HFFc6 (cell line): Measurements from ENCODE around the gene TMSB15B. TPM values are rescaled to one million over a fixed set of nuclear protein-coding genes. Genes with fewer than 3 reads are reported as not detected.
"Not testable (repeated sequence)": the region's sequence is repeated elsewhere in the genome, so short reads cannot be mapped to it uniquely, and the experiment has no call there.

Experiments
- DNase-seq: peaks from one replicate; pipeline ENCODE4 v3.0.0-alpha.2; 2018
- H3K27ac Mint-ChIP-seq: 2 replicates; pipeline ENCODE4 v1.8.0; 2020; ENCODE audit warnings: mild to moderate bottlenecking, mixed read lengths
- H3K27me3 Mint-ChIP-seq: 2 replicates; pipeline ENCODE4 v1.8.0; 2021; ENCODE audit warnings: mild to moderate bottlenecking, moderate library complexity, mixed read lengths; ENCODE audit not compliant: insufficient read depth
- H3K36me3 Mint-ChIP-seq: 2 replicates; pipeline ENCODE4 v1.8.0; 2021; ENCODE audit warnings: low read depth, mixed read lengths
- H3K4me1 Mint-ChIP-seq: 2 replicates; pipeline ENCODE4 v1.8.0; 2020; ENCODE audit warnings: low read depth, mixed read lengths
- H3K4me3 Mint-ChIP-seq: 2 replicates; pipeline ENCODE4 v1.8.0; 2020; ENCODE audit warnings: mild to moderate bottlenecking, moderate library complexity, mixed read lengths
- H3K9me3 Mint-ChIP-seq: 2 replicates; pipeline ENCODE4 v1.8.0; 2020; ENCODE audit warnings: mild to moderate bottlenecking, mixed read lengths
- CTCF ChIP-seq: fragments of 200-600 bp; sonication (generic); IDR thresholded peaks from 2 replicates; pipeline ENCODE4 v1.5.0; 2021; ENCODE audit warnings: antibody characterized with exemption, mild to moderate bottlenecking
- total RNA-seq, 6 experiments: library from RNA; stranded (reverse); fragmentation: NEBNext Ultra II Directional; extraction: Animal tissue kit (Norgen Biotek cat#: 25700); gene quantifications; 2 replicates in 1 of 6; 3 replicates in 5 of 6; pipeline ENCODE4 v1.2.3, GENCODE V29; 2021

Gene TMSB15B
- total RNA-seq, 6 experiments from 2014 or later = 2.7 to 5.3 (median 5.0) TPM

DNA sequence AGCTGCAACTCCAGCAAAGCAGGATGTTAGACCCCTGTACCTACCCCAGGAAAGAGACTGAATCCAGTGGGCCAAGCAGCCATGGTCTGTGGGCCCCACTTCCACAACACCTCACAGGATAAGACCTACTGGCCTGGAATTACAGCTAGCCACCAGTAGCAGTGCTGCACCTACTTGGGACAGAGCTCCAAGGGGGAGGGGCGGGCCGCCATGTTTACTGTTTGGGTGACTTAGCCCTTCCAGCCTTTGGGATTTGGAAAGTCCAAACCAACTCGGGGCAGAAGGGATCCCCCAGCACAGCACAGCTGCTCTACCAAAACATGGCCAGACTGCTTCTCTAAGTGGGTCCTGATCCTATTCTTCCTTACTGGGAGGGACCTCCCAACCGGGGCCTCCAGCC lies 9.1 kb upstream of the TMSB15B start:
- no peak for TF ChIP-seq CTCF
- H3K27ac Mint-ChIP-seq = no peak overlapping the region
- H3K36me3 Mint-ChIP-seq = no peaks in the 10 kb centered on the region
- H3K4me1 Mint-ChIP-seq = no peaks in the 10 kb centered on the region
- no peak for DNase-seq
- H3K9me3 Mint-ChIP-seq = no peaks in the 10 kb centered on the region
- no peak overlapping the region for H3K4me3 Mint-ChIP-seq
- no peaks in the 10 kb centered on the region for H3K27me3 Mint-ChIP-seq

- Mint-ChIP-seq H3K27me3 (no peaks in the 10 kb centered on the region), H3K9me3 (no peaks in the 10 kb centered on the region), H3K36me3 (no peaks in the 10 kb centered on the region), H3K4me3 (no peak overlapping the region), H3K4me1 (no peaks in the 10 kb centered on the region), H3K27ac (no peak overlapping the region)
- no peak for DNase-seq
- no peak for TF ChIP-seq CTCF
These were observed 8.2 kb upstream of the TMSB15B start for GRCh38 chrX:103954259-103954658.

GRCh38 chrX:103960599-103960998 lies 1.8 kb upstream of the TMSB15B start:
- DNase-seq, H3K27ac Mint-ChIP-seq, H3K36me3 Mint-ChIP-seq, H3K27me3 Mint-ChIP-seq, H3K4me3 Mint-ChIP-seq, H3K4me1 Mint-ChIP-seq, H3K9me3 Mint-ChIP-seq: not testable (repeated sequence)

- H3K9me3 Mint-ChIP-seq = not testable (repeated sequence)
These were observed 21.1 kb downstream of the TMSB15B start for GRCh38 chrX:103983508-103983907.

DNA sequence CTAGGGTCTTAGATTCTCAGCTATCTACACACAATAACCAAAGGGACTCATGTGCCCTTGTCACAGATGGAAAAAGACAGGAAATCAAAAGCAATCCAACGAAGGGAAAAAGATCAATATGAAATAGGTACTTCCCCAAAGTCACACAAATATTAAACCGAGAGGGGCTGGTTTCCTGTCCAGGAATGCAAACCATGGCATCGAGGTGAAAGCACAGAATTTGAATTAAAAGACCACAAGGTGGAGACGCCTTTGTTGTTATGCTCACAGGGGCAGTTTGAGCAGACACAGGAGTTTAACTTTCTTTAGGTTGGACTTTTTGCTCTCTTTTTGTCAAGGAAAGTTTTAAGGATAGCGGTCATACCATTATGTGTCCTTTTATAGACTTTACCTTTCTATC lies 36.8 kb downstream of the TMSB15B start:
- DNase-seq = no peak
- Mint-ChIP-seq H3K4me3 (no peak overlapping the region), H3K27ac (no peak overlapping the region), H3K4me1 (no peaks in the 10 kb centered on the region), H3K27me3 (peaks cover 11% of the 10 kb centered on the region), H3K9me3 (no peaks in the 10 kb centered on the region), H3K36me3 (no peaks in the 10 kb centered on the region)
- no peak for TF ChIP-seq CTCF

More at GRCh38 chrX:103983508-103983907, 21.1 kb downstream of the TMSB15B start:
- not testable (repeated sequence) for H3K4me1 Mint-ChIP-seq, H3K4me3 Mint-ChIP-seq, H3K36me3 Mint-ChIP-seq, DNase-seq, H3K27ac Mint-ChIP-seq, H3K27me3 Mint-ChIP-seq

DNA sequence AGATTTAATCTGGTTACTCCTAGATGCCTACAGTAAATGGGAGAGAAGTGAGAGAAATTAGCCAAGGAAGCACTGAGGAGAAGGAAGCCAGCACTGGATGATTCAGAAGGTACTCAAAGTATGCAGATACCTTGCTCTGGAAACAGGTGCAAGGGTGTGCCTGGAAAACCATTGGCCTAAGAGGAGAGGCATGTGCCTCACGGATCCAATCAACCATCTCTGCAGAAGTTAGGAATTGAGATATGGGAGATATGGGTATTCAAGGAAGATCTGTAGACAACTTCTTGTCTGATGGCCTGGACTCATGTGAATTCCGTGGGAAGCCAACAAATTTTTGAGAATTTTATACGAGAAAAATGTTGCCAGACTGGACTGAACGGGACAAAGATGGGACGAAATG lies 46.4 kb downstream of the TMSB15B start:
- peaks cover 14% of the 10 kb centered on the region for H3K27me3 Mint-ChIP-seq
- DNase-seq = no peak
- no peak for TF ChIP-seq CTCF
- H3K27ac Mint-ChIP-seq = no peak overlapping the region
- no peaks in the 10 kb centered on the region for H3K9me3 Mint-ChIP-seq
- no peak overlapping the region for H3K4me3 Mint-ChIP-seq
- H3K36me3 Mint-ChIP-seq = no peaks in the 10 kb centered on the region
- H3K4me1 Mint-ChIP-seq = no peaks in the 10 kb centered on the region

GRCh38 chrX:104013158-104013557 lies 50.7 kb downstream of the TMSB15B start:
- H3K27ac Mint-ChIP-seq = no peak overlapping the region
- no peak for DNase-seq
- TF ChIP-seq CTCF = no peak
- peaks cover 22% of the 10 kb centered on the region for H3K27me3 Mint-ChIP-seq
- H3K9me3 Mint-ChIP-seq = no peaks in the 10 kb centered on the region
- H3K36me3 Mint-ChIP-seq = no peaks in the 10 kb centered on the region
- H3K4me1 Mint-ChIP-seq = no peaks in the 10 kb centered on the region
- H3K4me3 Mint-ChIP-seq = no peak overlapping the region
